SHP77 treated with DMSO at 0.1 percent for 48 hours (cell line): ENCODE measurements around the gene SYNJ2.
A peak's percentile ranks its signal among the peaks of the same experiment; 100 is the strongest.

Experiments used
- DNase-seq: peaks from one replicate; lab custom pipeline; 2025; lab: John Stamatoyannopoulos, UW

The SYNJ2 gene

GRCh38 chr6:158060455-158061360 is 79.0 kb downstream of the SYNJ2 start:
- DNase-seq = no peak

- DNase-seq = no peak
Observed at GRCh38 chr6:158061361-158061708, 79.7 kb downstream of the SYNJ2 start.

GRCh38 chr6:158061709-158062461 is 80.2 kb downstream of the SYNJ2 start:
- no peak for DNase-seq

GRCh38 chr6:158063736-158064135 is 82.1 kb downstream of the SYNJ2 start:
- DNase-seq = no peak

GRCh38 chr6:158064725-158065251 is 83.1 kb downstream of the SYNJ2 start:
- DNase-seq = no peak

- no peak for DNase-seq
Observed at GRCh38 chr6:158066136-158066781, 84.6 kb downstream of the SYNJ2 start.

GRCh38 chr6:158067436-158068015 is 85.9 kb downstream of the SYNJ2 start:
- DNase-seq = no peak

- DNase-seq = no peak
Observed at GRCh38 chr6:158068156-158068892, 86.7 kb downstream of the SYNJ2 start.

GRCh38 chr6:158068893-158069799 is 87.5 kb downstream of the SYNJ2 start:
- no peak for DNase-seq

- DNase-seq = no peak
Observed at GRCh38 chr6:158069800-158070195, 88.1 kb downstream of the SYNJ2 start.

GRCh38 chr6:158070513-158070912 is 88.8 kb downstream of the SYNJ2 start:
- DNase-seq = no peak

GRCh38 chr6:158071121-158072082 is 89.7 kb downstream of the SYNJ2 start:
- DNase-seq = no peak

- peak; percentile 18 for DNase-seq
Observed at GRCh38 chr6:158072083-158072721, 90.5 kb downstream of the SYNJ2 start.

GRCh38 chr6:158073776-158074175 is 92.1 kb downstream of the SYNJ2 start:
- DNase-seq = no peak

GRCh38 chr6:158076548-158076947 is 94.9 kb downstream of the SYNJ2 start:
- DNase-seq = no peak

GRCh38 chr6:158077676-158078075 is 96.0 kb downstream of the SYNJ2 start:
- no peak for DNase-seq

- DNase-seq = no peak
Observed at GRCh38 chr6:158078320-158078719, 96.7 kb downstream of the SYNJ2 start.

GRCh38 chr6:158080849-158081656 is 99.4 kb downstream of the SYNJ2 start:
- DNase-seq = no peak
